GM12892 (cell line): ENCODE measurements around the gene APOC1.

Source experiments
- POLR2AphosphoS5 ChIP-seq: IDR thresholded peaks from 2 replicates; pipeline ENCODE4 v1.6.1; 2011; ENCODE audit warnings: low read depth, low read length, control low read depth
- TAF1 ChIP-seq: IDR thresholded peaks from 2 replicates; pipeline ENCODE4 v1.6.1; 2011; ENCODE audit warnings: low read depth, mild to moderate bottlenecking, control low read depth, low read length, borderline replicate concordance

DNA sequence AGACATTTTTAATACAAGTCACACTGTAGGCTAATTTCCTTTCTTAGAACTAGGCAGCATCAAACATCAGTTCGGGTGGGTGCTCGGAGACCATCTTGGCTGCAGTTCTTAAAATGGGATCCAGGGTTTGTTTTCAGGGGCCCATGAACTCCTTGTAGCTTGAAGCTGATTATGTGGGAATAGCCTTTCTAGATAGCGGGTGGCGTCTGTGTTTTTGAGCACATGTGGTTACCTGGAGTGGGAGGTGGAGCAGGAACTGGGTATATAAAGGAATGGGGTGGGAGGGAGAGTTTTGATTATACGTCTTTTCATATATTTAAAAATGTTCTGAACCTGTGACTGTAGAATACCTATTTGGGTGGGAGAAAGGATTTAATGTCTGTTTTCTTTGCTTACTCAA is 53.7 kb downstream of the APOC1 start:
- TF ChIP-seq POLR2AphosphoS5 (no peak), TAF1 (no peak)
